H1 (cell line): Measurements from ENCODE around the gene ADTRP. TPM values are rescaled to one million over a fixed set of nuclear protein-coding genes. Genes with fewer than 3 reads are reported as not detected.

Experiments
- CTCF ChIA-PET: fragments of 300-600 bp; sonication (Branson Sonifier 250); formaldehyde crosslinking; loops from one replicate; lab custom pipeline; 2021; ENCODE audit not compliant: partially characterized antibody; lab: Charles Lee
- POLR2A ChIA-PET: fragments of 300-600 bp; sonication (Branson Sonifier 250); formaldehyde crosslinking; loops from one replicate; lab custom pipeline; 2021; ENCODE audit warnings: inconsistent platforms; ENCODE audit not compliant: partially characterized antibody; lab: Charles Lee
- DNase-seq, 2 experiments: peaks; one replicate each; pipeline versions ENCODE4 v3.0.0 to v3.0.0-alpha.2; 2010 to 2022; ENCODE audit warnings: low spot score in 2 of 2, low read depth in 1 of 2, mixed read lengths in 1 of 2
- FAIRE-seq: peaks from 2 replicates; lab custom pipeline; 2011; peaks lifted over from hg19 to GRCh38; lab: Jason Lieb, UNC
- H2AFZ ChIP-seq: 2 replicates; pipeline ENCODE4 v1.8.1; 2012; ENCODE audit warnings: low read length, inconsistent platforms
- H2AK5ac ChIP-seq: 2 replicates; pipeline ENCODE4 v1.6.1; 2013; ENCODE audit warnings: low read depth, low read length
- H2BK120ac ChIP-seq: replicated peaks from 2 replicates; pipeline ENCODE3; 2013; ENCODE audit warnings: low read depth, low read length, inconsistent platforms
- H2BK12ac ChIP-seq: 2 replicates; pipeline ENCODE4 v1.6.1; 2013; ENCODE audit warnings: low read depth, low read length
- H2BK15ac ChIP-seq: 2 replicates; pipeline ENCODE4 v1.6.1; 2013; ENCODE audit warnings: low read length
- H2BK20ac ChIP-seq: 2 replicates; pipeline ENCODE4 v1.6.1; 2013; ENCODE audit warnings: low read length
- H2BK5ac ChIP-seq: 2 replicates; pipeline ENCODE4 v1.6.1; 2013; ENCODE audit warnings: low read depth, low read length
- H3K14ac ChIP-seq: 2 replicates; pipeline ENCODE4 v1.6.1; 2013; ENCODE audit warnings: inconsistent platforms; ENCODE audit not compliant: insufficient read length
- H3K18ac ChIP-seq: 2 replicates; pipeline ENCODE4 v1.6.1; 2013; ENCODE audit warnings: low read length; ENCODE audit errors: extremely low read depth
- H3K23ac ChIP-seq: 2 replicates; pipeline ENCODE4 v1.6.1; 2013; ENCODE audit warnings: inconsistent platforms; ENCODE audit not compliant: insufficient read length
- H3K23me2 ChIP-seq: 2 replicates; pipeline ENCODE4 v1.6.1; 2013; ENCODE audit warnings: low read depth, low read length
- H3K27ac ChIP-seq: 2 replicates; pipeline ENCODE4 v1.6.1; 2011; ENCODE audit warnings: low read depth, low read length, inconsistent platforms
- H3K27me3 ChIP-seq, 4 experiments: replicated peaks in 1 of 4; 1 replicate in 1 of 4; 2 replicates in 3 of 4; pipeline versions ENCODE4 v1.6.1 to v1.8.1; 2011 to 2013; ENCODE audit warnings: low read length in 3 of 4, mild to moderate bottlenecking in 3 of 4, inconsistent platforms in 2 of 4, mixed read lengths in 2 of 4, moderate library complexity in 1 of 4; ENCODE audit not compliant: control insufficient read depth in 3 of 4, insufficient read depth in 3 of 4; ENCODE audit errors: extremely low read depth in 1 of 4
- H3K36me3 ChIP-seq, 4 experiments: 2 replicates each; pipeline versions ENCODE4 v1.6.1 to v1.8.1; 2011 to 2013; ENCODE audit warnings: mild to moderate bottlenecking in 4 of 4, low read length in 3 of 4, moderate library complexity in 2 of 4, control low read depth in 1 of 4, inconsistent platforms in 1 of 4; ENCODE audit not compliant: insufficient read depth in 4 of 4, control insufficient read depth in 2 of 4
- H3K4ac ChIP-seq: replicated peaks from 2 replicates; pipeline ENCODE3; 2013; ENCODE audit warnings: low read length, low read depth, mixed read lengths, inconsistent platforms; ENCODE audit not compliant: insufficient read length
- H3K4me1 ChIP-seq, 4 experiments: replicated peaks in 1 of 4; 1 replicate in 1 of 4; 2 replicates in 3 of 4; pipeline versions ENCODE4 v1.6.1 to v1.8.1; 2011 to 2013; ENCODE audit warnings: low read length in 3 of 4, inconsistent platforms in 2 of 4, mixed read lengths in 1 of 4; ENCODE audit not compliant: insufficient read depth in 4 of 4, control insufficient read depth in 3 of 4
- H3K4me2 ChIP-seq, 2 experiments: 2 replicates each; pipeline versions ENCODE4 v1.6.1 to v1.8.1; 2011 to 2013; ENCODE audit warnings: low read depth in 2 of 2, low read length in 2 of 2, control low read depth in 1 of 2, inconsistent platforms in 1 of 2, mild to moderate bottlenecking in 1 of 2; ENCODE audit not compliant: insufficient read depth in 1 of 2
- H3K4me3 ChIP-seq, 4 experiments: fragments of 200-600, 300-600 bp in 1 of 4; sonication (generic), shearing (Covaris generic), sonication (Bioruptor Twin) in 1 of 4; 2 replicates each; pipeline versions ENCODE4 v1.5.1 to v1.8.1; 2011 to 2016; ENCODE audit warnings: low read length in 4 of 4, low read depth in 3 of 4, control low read depth in 2 of 4, inconsistent platforms in 2 of 4, mild to moderate bottlenecking in 2 of 4, mixed read lengths in 1 of 4, moderate library complexity in 1 of 4; ENCODE audit not compliant: insufficient read depth in 2 of 4; ENCODE audit errors: extremely low read depth in 1 of 4
- H3K56ac ChIP-seq: replicated peaks from 2 replicates; pipeline ENCODE3; 2013; ENCODE audit warnings: low read depth, mild to moderate bottlenecking, mixed read lengths, low read length, inconsistent platforms; ENCODE audit not compliant: insufficient read length
- H3K79me1 ChIP-seq: 2 replicates; pipeline ENCODE4 v1.6.1; 2013; ENCODE audit warnings: low read depth, low read length, control low read depth
- H3K79me2 ChIP-seq, 2 experiments: 2 replicates each; pipeline versions ENCODE4 v1.6.1 to v1.8.1; 2012 to 2013; ENCODE audit warnings: low read length in 2 of 2, mild to moderate bottlenecking in 2 of 2, inconsistent platforms in 1 of 2; ENCODE audit not compliant: insufficient read depth in 2 of 2, control insufficient read depth in 1 of 2
- H3K9ac ChIP-seq, 4 experiments: replicated peaks in 1 of 4; 1 replicate in 1 of 4; 2 replicates in 3 of 4; pipeline versions ENCODE4 v1.6.1 to v1.8.1; 2011 to 2013; ENCODE audit warnings: low read depth in 3 of 4, low read length in 3 of 4, control low read depth in 2 of 4, mild to moderate bottlenecking in 2 of 4, moderate library complexity in 2 of 4, inconsistent platforms in 1 of 4; ENCODE audit errors: extremely low read depth in 1 of 4
- H3K9me3 ChIP-seq, 2 experiments: 2 replicates each; pipeline versions ENCODE4 v1.6.1 to v1.8.1; 2012 to 2013; ENCODE audit warnings: mild to moderate bottlenecking in 2 of 2, moderate library complexity in 2 of 2, control low read depth in 1 of 2, inconsistent platforms in 1 of 2, low read depth in 1 of 2, low read length in 1 of 2, mixed read lengths in 1 of 2; ENCODE audit not compliant: insufficient read depth in 2 of 2
- H4K20me1 ChIP-seq, 2 experiments: replicated peaks in 1 of 2; 2 replicates each; pipeline versions ENCODE3 to v1.8.1; 2011 to 2013; ENCODE audit warnings: inconsistent platforms in 2 of 2, low read length in 2 of 2, mild to moderate bottlenecking in 1 of 2; ENCODE audit not compliant: insufficient read depth in 2 of 2, control insufficient read depth in 1 of 2
- H4K5ac ChIP-seq: 2 replicates; pipeline ENCODE4 v1.6.1; 2013; ENCODE audit warnings: low read length, low read depth, mixed read lengths, inconsistent platforms; ENCODE audit not compliant: insufficient read length
- H4K8ac ChIP-seq: 2 replicates; pipeline ENCODE4 v1.8.0; 2013; ENCODE audit warnings: mild to moderate bottlenecking, moderate library complexity, low read length, inconsistent platforms; ENCODE audit not compliant: insufficient read depth; ENCODE audit errors: extremely low read depth
- H4K91ac ChIP-seq: replicated peaks from 2 replicates; pipeline ENCODE3; 2013; ENCODE audit warnings: low read length, mixed read lengths, inconsistent platforms; ENCODE audit not compliant: insufficient read length
- POLR2AphosphoS5 ChIP-seq: IDR thresholded peaks from 2 replicates; pipeline ENCODE4 v1.6.1; 2011; ENCODE audit warnings: low read depth, low read length
- WGBS, 2 experiments: shearing (Covaris generic) in 1 of 2; methylation state at CpG; one replicate each; pipeline versions ENCODE4 v1.1.6 to v1.1.7; 2013 to 2015; ENCODE audit warnings: low lambda C conversion rate in 2 of 2, mixed read lengths in 2 of 2, inconsistent platforms in 1 of 2, low coverage in 1 of 2, missing lambda C conversion rate in 1 of 2; ENCODE audit not compliant: insufficient replicate concordance in 2 of 2, insufficient coverage in 1 of 2, insufficient read length in 1 of 2; ENCODE audit errors: extremely low coverage in 1 of 2, missing lambda C conversion rate in 1 of 2; 5-methylcytosine and 5-hydroxymethylcytosine counted together
- polyA plus RNA-seq, 7 experiments: library from polyadenylated mRNA; depleted of rRNA in 3 of 7; stranded (reverse) in 5 of 7; unstranded in 2 of 7; fragments of >200 nt in 5 of 7; fragments of 200-250 nt in 2 of 7; gene quantifications; 1 replicate in 5 of 7; 2 replicates in 1 of 7; 4 replicates in 1 of 7; pipeline versions ENCODE4 v1.2.1 to v1.2.3, GENCODE V29; 2011 to 2013; ENCODE audit warnings: missing spikeins in 2 of 7, mixed read lengths in 2 of 7
- total RNA-seq: library from RNA; stranded (reverse); fragmentation: NEBNext Ultra II Directional; extraction: Animal tissue kit (Norgen Biotek cat#: 25700); gene quantifications from 2 replicates; pipeline ENCODE4 v1.2.1, GENCODE V29; 2021

Gene ADTRP
- total and polyA plus RNA-seq, 2 of the 8 experiments (the other 6 are each of a cell fraction or from before 2014, with no cell fraction given) = 0.08 to 0.45 TPM

DNA sequence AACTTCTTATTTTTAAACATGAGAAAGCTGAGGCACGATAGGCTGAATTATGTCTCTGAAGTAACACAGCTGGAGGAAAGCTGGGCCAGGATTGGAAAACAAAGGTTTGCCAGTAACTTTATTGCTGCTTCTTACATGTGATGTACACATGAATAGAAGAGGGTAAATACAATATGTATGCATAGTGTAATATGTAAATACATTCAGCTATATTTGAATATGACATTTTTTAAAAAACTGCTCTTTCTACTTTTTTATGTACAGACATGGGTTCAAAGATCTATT, 90.2 kb downstream of the ADTRP start:
- Histone ChIP-seq H3K23ac (no peak overlapping the region), H3K4me1 (peaks cover 0 to 12% (median 2%) of the 10 kb centered on the region in 4 experiments; a peak in 4 of 7 replicates), H3K4me3 (no peak overlapping the region), H3K36me3 (no peaks in the 10 kb centered on the region), H2BK15ac (no peak overlapping the region), H3K79me1 (no peaks in the 10 kb centered on the region), H3K23me2 (no peaks in the 10 kb centered on the region), H4K8ac (no peak overlapping the region), H2AK5ac (no peak overlapping the region), H2BK5ac (no peak overlapping the region), H3K56ac (no peak overlapping the region), H3K27me3 (no peaks in the 10 kb centered on the region), H2BK20ac (no peak overlapping the region), H3K9me3 (no peaks in the 10 kb centered on the region), H3K79me2 (no peaks in the 10 kb centered on the region), H3K4me2 (peak overlapping the region in 1 of 2 experiments; percentile 70; a peak in 2 of 4 replicates), H2AFZ (no peak overlapping the region), H4K5ac (no peak overlapping the region), H3K9ac (no peak overlapping the region), H3K27ac (no peak overlapping the region), H4K20me1 (no peaks in the 10 kb centered on the region), H3K14ac (no peak overlapping the region), H3K18ac (no peak overlapping the region), H2BK120ac (no peak overlapping the region), H2BK12ac (no peak overlapping the region), H4K91ac (no peak overlapping the region), H3K4ac (no peak overlapping the region)
- TF ChIP-seq POLR2AphosphoS5 = no peak
- FAIRE-seq (no peak), DNase-seq (no peak)
- WGBS, 2 experiments = 83% methylated on average over 1 of the region's 1 CpG; no CpG with 5 or more reads in 1 of the 2 experiments
- POLR2A ChIA-PET = interaction anchor here (0.7 kb wide), 1 partner anchor 20 kb away, joined by 3 read pairs; no protein-coding TSS in a partner anchor
- CTCF ChIA-PET = interaction anchor here (0.6 to 1.6 kb wide), 6 partner anchors 13 to 359 kb away, joined by 3 to 11 read pairs (median 4); no protein-coding TSS in a partner anchor
